H9 (cell line): ENCODE data around the gene DNAJA1. TPM values are rescaled to one million over a fixed set of nuclear protein-coding genes. Genes with fewer than 3 reads are reported as not detected.

ENCODE experiments used
- DNase-seq: peaks from one replicate; pipeline ENCODE4 v3.0.0-alpha.2; 2017
- H2AFZ ChIP-seq: one replicate; pipeline ENCODE4 v1.6.1; 2013; ENCODE audit warnings: mild to moderate bottlenecking, low read length, control low read depth, moderate library complexity
- H2AK5ac ChIP-seq: 2 replicates; pipeline ENCODE4 v1.6.1; 2013; ENCODE audit warnings: low read length, control low read depth, mixed read lengths; ENCODE audit not compliant: insufficient read length
- H2BK120ac ChIP-seq: one replicate; pipeline ENCODE4 v1.6.1; 2013; ENCODE audit warnings: low read depth, mild to moderate bottlenecking, low read length, control low read depth, inconsistent platforms; ENCODE audit not compliant: poor library complexity, severe bottlenecking
- H2BK12ac ChIP-seq: 2 replicates; pipeline ENCODE4 v1.6.1; 2013; ENCODE audit warnings: low read length, control low read depth, mixed read lengths, low read depth; ENCODE audit not compliant: insufficient read length
- H2BK15ac ChIP-seq: 2 replicates; pipeline ENCODE4 v1.6.1; 2013; ENCODE audit warnings: low read depth, low read length, control low read depth
- H2BK20ac ChIP-seq: one replicate; pipeline ENCODE4 v1.6.1; 2013; ENCODE audit warnings: low read depth, mild to moderate bottlenecking, low read length, control low read depth, inconsistent platforms; ENCODE audit not compliant: poor library complexity, severe bottlenecking
- H2BK5ac ChIP-seq: 2 replicates; pipeline ENCODE4 v1.6.1; 2013; ENCODE audit warnings: low read length, control low read depth, mixed read lengths; ENCODE audit not compliant: insufficient read length
- H3K14ac ChIP-seq: 2 replicates; pipeline ENCODE4 v1.6.1; 2013; ENCODE audit warnings: low read length, control low read depth; ENCODE audit not compliant: insufficient read depth
- H3K18ac ChIP-seq: 2 replicates; pipeline ENCODE4 v1.6.1; 2013; ENCODE audit warnings: low read depth, mild to moderate bottlenecking, mixed read lengths, low read length, control low read depth; ENCODE audit not compliant: insufficient read length
- H3K23ac ChIP-seq: 2 replicates; pipeline ENCODE4 v1.6.1; 2013; ENCODE audit warnings: low read length, control low read depth, mixed read lengths, low read depth; ENCODE audit not compliant: insufficient read length
- H3K23me2 ChIP-seq: 2 replicates; pipeline ENCODE4 v1.6.1; 2013; ENCODE audit warnings: low read depth, mild to moderate bottlenecking, mixed read lengths, low read length, control low read depth; ENCODE audit not compliant: insufficient read length, poor library complexity, severe bottlenecking
- H3K27ac ChIP-seq: 2 replicates; pipeline ENCODE4 v1.5.1; 2013; ENCODE audit warnings: low read length, control low read depth, mixed read lengths, low read depth; ENCODE audit not compliant: insufficient read length
- H3K27me3 ChIP-seq: 2 replicates; pipeline ENCODE4 v1.6.1; 2013; ENCODE audit warnings: low read length, control low read depth, inconsistent platforms; ENCODE audit not compliant: insufficient read depth
- H3K4ac ChIP-seq: 2 replicates; pipeline ENCODE4 v1.6.1; 2013; ENCODE audit warnings: low read depth, mild to moderate bottlenecking, control low read depth, inconsistent platforms, low read length, moderate library complexity
- H3K4me1 ChIP-seq: 2 replicates; pipeline ENCODE4 v1.6.1; 2013; ENCODE audit warnings: low read length, control low read depth, inconsistent platforms; ENCODE audit not compliant: insufficient read depth
- H3K4me2 ChIP-seq: 2 replicates; pipeline ENCODE4 v1.6.1; 2013; ENCODE audit warnings: low read length, control low read depth, mixed read lengths; ENCODE audit not compliant: insufficient read length, insufficient read depth
- H3K56ac ChIP-seq: 2 replicates; pipeline ENCODE4 v1.6.1; 2013; ENCODE audit warnings: low read depth, mild to moderate bottlenecking, mixed read lengths, low read length, control low read depth; ENCODE audit not compliant: insufficient read length
- H3K79me1 ChIP-seq: 2 replicates; pipeline ENCODE4 v1.6.1; 2013; ENCODE audit warnings: low read depth, mild to moderate bottlenecking, moderate library complexity, low read length, control low read depth, inconsistent platforms; ENCODE audit not compliant: insufficient read depth, poor library complexity, severe bottlenecking
- H3K79me2 ChIP-seq: 2 replicates; pipeline ENCODE4 v1.6.1; 2013; ENCODE audit warnings: low read length, control low read depth, inconsistent platforms; ENCODE audit not compliant: insufficient read depth
- H3K9ac ChIP-seq: 2 replicates; pipeline ENCODE4 v1.6.1; 2013; ENCODE audit warnings: low read length, control low read depth, mixed read lengths; ENCODE audit not compliant: insufficient read length; ENCODE audit errors: extremely low read depth
- H3K9me3 ChIP-seq: one replicate; pipeline ENCODE4 v1.6.1; 2013; ENCODE audit warnings: low read depth, low read length, inconsistent platforms; ENCODE audit not compliant: control insufficient read depth
- H3T11ph ChIP-seq: one replicate; pipeline ENCODE4 v1.6.1; 2013; ENCODE audit warnings: mild to moderate bottlenecking, low read length, control low read depth, inconsistent platforms
- H4K20me1 ChIP-seq: one replicate; pipeline ENCODE4 v1.6.1; 2013; ENCODE audit not compliant: control insufficient read depth, insufficient read length, insufficient read depth
- H4K5ac ChIP-seq: 2 replicates; pipeline ENCODE4 v1.6.1; 2013; ENCODE audit warnings: low read depth, mild to moderate bottlenecking, mixed read lengths, low read length, control low read depth; ENCODE audit not compliant: insufficient read length
- H4K8ac ChIP-seq: replicated peaks from 2 replicates; pipeline ENCODE4 v1.6.1; 2013; ENCODE audit warnings: low read length, control low read depth, mixed read lengths, low read depth; ENCODE audit not compliant: insufficient read length
- H4K91ac ChIP-seq: 2 replicates; pipeline ENCODE4 v1.6.1; 2013; ENCODE audit warnings: low read depth, mild to moderate bottlenecking, moderate library complexity, mixed read lengths, low read length, control low read depth; ENCODE audit not compliant: insufficient read length
- H3K27ac Mint-ChIP-seq, 3 experiments: 2 replicates in 2 of 3; 3 replicates in 1 of 3; pipeline ENCODE4 v1.8.0; 2020 to 2021; ENCODE audit warnings: mixed read lengths in 3 of 3, mild to moderate bottlenecking in 1 of 3, moderate library complexity in 1 of 3
- H3K27me3 Mint-ChIP-seq: 2 replicates; pipeline ENCODE4 v1.8.0; 2021; ENCODE audit warnings: low read depth, mild to moderate bottlenecking, moderate library complexity, mixed read lengths
- H3K36me3 Mint-ChIP-seq, 3 experiments: 2 replicates in 2 of 3; 3 replicates in 1 of 3; pipeline ENCODE4 v1.8.0; 2020 to 2021; ENCODE audit warnings: low read depth in 3 of 3, mixed read lengths in 3 of 3; ENCODE audit not compliant: insufficient read depth in 1 of 3
- H3K4me1 Mint-ChIP-seq, 2 experiments: 2 replicates each; pipeline ENCODE4 v1.8.0; 2020; ENCODE audit warnings: mixed read lengths in 2 of 2
- H3K4me3 Mint-ChIP-seq, 2 experiments: 2 replicates in 1 of 2; 3 replicates in 1 of 2; pipeline ENCODE4 v1.8.0; 2020 to 2021; ENCODE audit warnings: mild to moderate bottlenecking in 2 of 2, mixed read lengths in 2 of 2, moderate library complexity in 1 of 2
- H3K9me3 Mint-ChIP-seq, 2 experiments: 2 replicates in 1 of 2; 3 replicates in 1 of 2; pipeline ENCODE4 v1.8.0; 2020; ENCODE audit warnings: mild to moderate bottlenecking in 2 of 2, mixed read lengths in 2 of 2, moderate library complexity in 1 of 2
- CTCF ChIP-seq: fragments of 200-600 bp; sonication (generic); conservative IDR thresholded peaks from 3 replicates; pipeline ENCODE4 v1.8.0; 2021; ENCODE audit warnings: antibody characterized with exemption, mild to moderate bottlenecking
- WGBS: extraction: QIAGEN DNeasy Blood & Tissue Kit; methylation state at CpG from one replicate; pipeline ENCODE4 v1.1.7; 2013; ENCODE audit warnings: missing lambda C conversion rate, low lambda C conversion rate, mixed read lengths; ENCODE audit not compliant: insufficient read length; ENCODE audit errors: extremely low coverage; 5-methylcytosine and 5-hydroxymethylcytosine counted together
- total RNA-seq: library from RNA; stranded (reverse); gene quantifications from 2 replicates; pipeline ENCODE4 v1.2.1, GENCODE V29; 2021

DNAJA1 gene
- total RNA-seq, 1 experiment from 2014 or later, result 217 TPM

- WGBS, result no CpG with 5 or more reads among the region's 53 CpGs
- Histone ChIP-seq H3K4ac (no peak within 1 kb of the TSS), H2AFZ (no peak within 1 kb of the TSS), H3K14ac (peak within 1 kb of the TSS; percentile 85), H4K91ac (peak within 1 kb of the TSS; percentile 6), H3K23me2 (peaks cover 5% of the 10 kb centered on the region), H2BK20ac (no peak within 1 kb of the TSS), H2AK5ac (no peak within 1 kb of the TSS), H4K5ac (peak within 1 kb of the TSS; percentile 45), H3K27me3 (no peaks in the 10 kb centered on the region), H3K18ac (peak within 1 kb of the TSS; percentile 98), H3K4me2 (peak within 1 kb of the TSS; percentile 100), H3T11ph (no peak within 1 kb of the TSS), H2BK120ac (no peak within 1 kb of the TSS), H3K9ac (peak within 1 kb of the TSS; percentile 93), H2BK12ac (no peak within 1 kb of the TSS), H4K20me1 (no peaks in the 10 kb centered on the region), H2BK15ac (no peak within 1 kb of the TSS), H3K79me2 (peaks cover 9% of the 10 kb centered on the region), H3K79me1 (peaks cover 7% of the 10 kb centered on the region), H3K56ac (no peak within 1 kb of the TSS), H4K8ac (no peak within 1 kb of the TSS), H3K23ac (no peak within 1 kb of the TSS), H3K9me3 (no peaks in the 10 kb centered on the region), H3K4me1 (no peaks in the 10 kb centered on the region), H2BK5ac (no peak within 1 kb of the TSS), H3K27ac (no peak within 1 kb of the TSS)
- peak within 1 kb of the TSS; percentile 99 to 100 (median 99) for H3K27ac Mint-ChIP-seq
- peak; percentile 99 for DNase-seq
- peaks cover 5 to 7% of the 10 kb centered on the region in 2 experiments; a peak in 3 of 4 replicates for H3K4me1 Mint-ChIP-seq
- H3K4me3 Mint-ChIP-seq, result peak within 1 kb of the TSS; percentile 99 to 100
- no peak for TF ChIP-seq CTCF
- H3K36me3 Mint-ChIP-seq, result peaks cover 14 to 27% (median 24%) of the 10 kb centered on the region in 3 experiments; a peak in 6 of 7 replicates
- H3K9me3 Mint-ChIP-seq, result no peaks in the 10 kb centered on the region
- H3K27me3 Mint-ChIP-seq, result no peaks in the 10 kb centered on the region; the same call in none of the 2 replicates
Measured at GRCh38 chr9:33076046-33077004, 51.3 kb downstream of the DNAJA1 start, which contains the start of gene SMU1. SMU1 (minus strand) TSS chr9:33076674; CDS start chr9:33076608, 66 bp downstream.
